ENCODE measurements around the gene GPR15LG.

The GPR15LG gene

GRCh38 chr10:84211566-84211965 lies 38.0 kb downstream of the GPR15LG start:
- POLR2A ChIA-PET (ENCODE audit: low non-redundant PET) = no interaction called here
- DNase-seq (ENCODE audit: low spot score) = no peak
- no peak overlapping the region for H3K27ac ChIP-seq
- CTCF ChIA-PET = no interaction called here
- TF ChIP-seq CTCF (conservative IDR thresholded peaks at IDR 0.05; ENCODE audit: low read depth) = no peak

- ChIA-PET CTCF (no interaction called here), POLR2A (ENCODE audit: low non-redundant PET) (no interaction called here)
- no peak overlapping the region for H3K27ac ChIP-seq
- no peak for TF ChIP-seq CTCF (conservative IDR thresholded peaks at IDR 0.05; ENCODE audit: low read depth)
- DNase-seq (ENCODE audit: low spot score) = no peak
Observed at GRCh38 chr10:84212014-84212413, 38.4 kb downstream of the GPR15LG start.

- no peak overlapping the region for H3K27ac ChIP-seq
- CTCF ChIA-PET = no interaction called here
- DNase-seq (ENCODE audit: low spot score) = no peak
- POLR2A ChIA-PET (ENCODE audit: low non-redundant PET) = no interaction called here
- no peak for TF ChIP-seq CTCF (conservative IDR thresholded peaks at IDR 0.05; ENCODE audit: low read depth)
Observed at GRCh38 chr10:84213076-84213475, 39.5 kb downstream of the GPR15LG start.

DNA sequence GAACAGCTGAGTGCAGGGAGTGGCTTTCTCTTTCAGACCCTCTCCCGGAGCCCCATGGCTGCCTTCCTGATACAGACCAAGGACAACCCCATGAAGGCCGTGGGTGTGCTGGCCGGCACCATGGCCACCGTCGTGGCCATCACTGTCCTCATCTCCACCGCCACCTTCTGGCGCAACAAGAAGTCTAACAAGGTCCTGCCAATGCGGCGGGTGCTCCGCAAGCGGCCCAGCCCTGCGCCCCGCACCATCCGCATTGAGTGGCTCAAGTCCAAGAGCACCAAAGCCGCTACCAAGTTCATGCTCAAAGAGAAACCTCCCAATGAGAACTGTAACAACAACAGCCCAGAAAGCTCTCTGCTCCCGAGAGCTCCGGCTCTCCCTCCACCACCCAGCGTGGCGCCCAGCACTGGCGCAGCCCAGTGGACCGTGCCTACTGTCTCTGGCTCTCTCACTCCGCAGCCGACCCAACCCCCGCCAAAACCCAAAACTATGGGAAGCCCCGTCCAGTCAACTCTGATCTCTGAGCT lies 40.5 kb downstream of the GPR15LG start:
- no peak for TF ChIP-seq CTCF (conservative IDR thresholded peaks at IDR 0.05; ENCODE audit: low read depth)
- POLR2A ChIA-PET (ENCODE audit: low non-redundant PET) = no interaction called here
- CTCF ChIA-PET = interaction anchor here (0.5 to 0.9 kb wide), 4 partner anchors 53 to 1878 kb away, joined by 3 to 5 read pairs (median 4); no protein-coding TSS in a partner anchor

DNA sequence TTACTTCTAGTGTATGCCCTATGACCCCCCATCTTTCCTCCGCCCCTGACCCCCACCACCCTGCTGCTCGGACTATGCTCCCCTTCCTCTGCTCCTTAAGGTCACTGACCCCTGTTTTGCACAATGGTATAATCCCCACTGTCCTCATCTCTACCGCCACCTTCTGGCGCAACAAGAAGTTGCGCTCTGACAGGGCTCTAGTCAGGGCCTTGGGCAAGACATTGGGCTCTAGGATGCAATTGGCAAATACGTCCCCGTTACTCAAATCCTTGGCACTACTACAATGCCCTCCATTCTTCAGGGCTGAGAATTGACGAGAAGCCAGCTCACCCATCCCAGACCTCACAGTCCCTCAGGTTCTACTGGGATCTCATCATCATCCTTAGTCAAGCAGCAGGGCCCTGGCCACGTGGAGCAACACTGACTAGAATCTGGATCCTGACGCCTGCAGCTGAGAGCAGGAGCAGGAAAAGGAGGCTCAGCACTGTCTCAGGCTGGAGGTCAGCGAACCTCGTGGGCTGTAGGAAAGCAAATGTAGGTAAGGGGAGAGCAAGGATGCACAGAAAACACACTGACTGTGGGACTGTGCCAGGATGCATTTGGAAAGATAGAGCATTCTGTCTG lies 41.1 kb downstream of the GPR15LG start:
- ChIA-PET CTCF (interaction anchor here (0.5 to 0.9 kb wide), 4 partner anchors 54 to 1877 kb away, joined by 3 to 5 read pairs (median 4); no protein-coding TSS in a partner anchor), POLR2A (ENCODE audit: low non-redundant PET) (no interaction called here)
- H3K27ac ChIP-seq = no peak overlapping the region
- no peak for DNase-seq (ENCODE audit: low spot score)
- TF ChIP-seq CTCF (conservative IDR thresholded peaks at IDR 0.05; ENCODE audit: low read depth) = no peak

More for the DNA sequence above, 40.5 kb downstream of the GPR15LG start:
- no peak for DNase-seq (ENCODE audit: low spot score)
- H3K27ac ChIP-seq = no peak overlapping the region

DNA sequence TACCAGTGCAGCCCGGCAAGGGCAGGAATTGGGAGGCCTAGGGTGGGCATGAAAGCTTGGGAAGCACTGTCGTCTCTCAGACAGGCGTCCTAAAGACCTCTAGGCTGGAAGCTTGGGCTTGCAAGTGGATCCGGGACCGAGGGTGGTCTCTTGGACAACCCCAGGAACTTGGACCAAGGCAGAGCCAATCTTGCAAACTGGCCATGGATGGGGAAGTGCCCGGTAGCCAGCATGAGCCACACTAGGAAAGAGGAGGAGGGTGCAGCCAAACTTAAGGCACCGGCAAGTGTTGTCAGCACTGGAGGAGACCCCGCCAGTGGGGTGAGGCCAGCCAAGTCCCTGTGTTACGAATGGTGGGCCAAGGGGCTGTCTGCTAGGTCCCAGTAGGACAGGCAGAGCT lies 43.2 kb downstream of the GPR15LG start:
- H3K27ac ChIP-seq = no peak overlapping the region
- TF ChIP-seq CTCF (conservative IDR thresholded peaks at IDR 0.05; ENCODE audit: low read depth) = no peak
- CTCF ChIA-PET = no interaction called here
- POLR2A ChIA-PET (ENCODE audit: low non-redundant PET) = interaction anchor here (0.5 kb wide), 1 partner anchor 11 kb away, joined by 4 read pairs; no protein-coding TSS in a partner anchor
- no peak for DNase-seq (ENCODE audit: low spot score)
